ENCODE results near the gene EME2. TPM values are rescaled to one million over a fixed set of nuclear protein-coding genes. Genes with fewer than 3 reads are reported as not detected.

Gene EME2
- total and polyA plus RNA-seq, 2 donors (not counting 1 experiment from before 2014, with no cell fraction given), result 34.6 to 42.5 TPM

DNA sequence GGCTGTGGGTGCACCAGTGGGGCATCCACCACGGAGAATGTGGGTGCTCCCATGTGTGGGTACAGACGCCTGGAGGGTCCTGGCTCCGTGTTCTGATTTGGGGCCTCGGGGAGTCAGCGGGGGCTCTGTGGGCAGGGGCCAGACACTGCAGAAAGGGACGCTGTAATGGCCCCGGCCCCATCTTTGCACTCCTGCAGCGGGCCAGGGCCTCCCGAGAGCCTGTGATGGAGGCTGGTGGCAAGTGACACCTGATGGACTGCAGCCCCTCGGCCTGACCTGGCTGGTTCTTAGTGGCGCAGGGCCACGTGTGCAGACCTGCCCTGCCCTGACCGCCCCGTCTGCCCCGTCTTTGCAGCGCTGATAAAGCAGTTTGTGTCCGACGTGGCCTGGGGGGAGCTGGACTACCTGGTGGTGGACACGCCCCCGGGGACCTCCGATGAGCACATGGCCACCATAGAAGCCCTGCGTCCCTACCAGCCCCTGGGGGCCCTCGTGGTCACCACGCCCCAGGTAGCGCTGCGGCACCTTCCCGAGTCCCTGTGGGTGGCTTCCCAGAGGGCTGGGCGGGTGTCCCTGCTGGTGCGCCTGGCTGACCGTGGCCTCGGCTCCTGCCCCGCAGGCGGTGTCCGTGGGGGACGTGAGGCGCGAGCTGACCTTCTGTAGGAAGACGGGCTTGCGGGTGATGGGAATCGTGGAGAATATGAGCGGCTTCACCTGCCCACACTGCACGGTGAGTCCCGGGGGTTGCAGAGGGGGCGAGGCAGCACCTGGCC, 14.9 kb downstream of the EME2 start:
- 95% methylated on average over 44 of the region's 44 CpGs for WGBS (ENCODE audit: insufficient coverage)
- Histone ChIP-seq H3K4me1 (ENCODE audit: control insufficient read depth in 2 of 2, insufficient read depth in 2 of 2, low read length in 2 of 2) (peaks cover 0 to 12% of the 10 kb centered on the region in 2 donors), H3K36me3 (replicated peaks in 1 of 2; ENCODE audit: control extremely low read depth in 1 of 2, control insufficient read depth in 1 of 2, extremely low read depth in 1 of 2, insufficient read depth in 2 of 2, low read length in 1 of 2) (peaks cover 0 to 33% of the 10 kb centered on the region in 2 experiments), H3K9me3 (ENCODE audit: control extremely low read depth in 1 of 3, control insufficient read depth in 2 of 3, insufficient read depth in 1 of 3, low read length in 2 of 3) (no peaks in the 10 kb centered on the region), H3K9ac (ENCODE audit: low read length) (no peak overlapping the region), H2AFZ (ENCODE audit: insufficient read depth, low read depth, low read length, poor library complexity, severe bottlenecking) (no peak overlapping the region), H3K27ac (ENCODE audit: low read length in 2 of 2) (no peak overlapping the region), H3K4me2 (replicated peaks; ENCODE audit: low read depth, low read length, poor library complexity, severe bottlenecking) (no peak overlapping the region), H4K20me1 (ENCODE audit: control insufficient read depth, insufficient read depth, low read length, poor library complexity, severe bottlenecking) (peaks cover 57% of the 10 kb centered on the region), H3K79me2 (ENCODE audit: control insufficient read depth, insufficient read depth, low read length) (peaks cover 63% of the 10 kb centered on the region), H3K27me3 (replicated peaks in 1 of 4; ENCODE audit: control extremely low read depth in 1 of 4, control insufficient read depth in 3 of 4, insufficient read depth in 4 of 4, low read length in 3 of 4) (no peaks in the 10 kb centered on the region), H3K4me3 (ENCODE audit: control extremely low read depth in 1 of 5, extremely low read depth in 1 of 5, insufficient read depth in 1 of 5, low read depth in 2 of 5, low read length in 4 of 5) (no peak overlapping the region)
- POLR2A ChIA-PET, result interaction anchor here (0.5 kb wide), 1 partner anchor 15 kb away, joined by 3 read pairs; the partner anchor contains the start of genes EME2 and MRPS34
- CTCF ChIA-PET, result no interaction called here
- no peak overlapping the region for H3K27ac Mint-ChIP-seq
- H3K27me3 Mint-ChIP-seq, result no peaks in the 10 kb centered on the region
- intact Hi-C loops (cut with micrococcal nuclease), result no loop called here
- TF ChIP-seq, protein P1, sequence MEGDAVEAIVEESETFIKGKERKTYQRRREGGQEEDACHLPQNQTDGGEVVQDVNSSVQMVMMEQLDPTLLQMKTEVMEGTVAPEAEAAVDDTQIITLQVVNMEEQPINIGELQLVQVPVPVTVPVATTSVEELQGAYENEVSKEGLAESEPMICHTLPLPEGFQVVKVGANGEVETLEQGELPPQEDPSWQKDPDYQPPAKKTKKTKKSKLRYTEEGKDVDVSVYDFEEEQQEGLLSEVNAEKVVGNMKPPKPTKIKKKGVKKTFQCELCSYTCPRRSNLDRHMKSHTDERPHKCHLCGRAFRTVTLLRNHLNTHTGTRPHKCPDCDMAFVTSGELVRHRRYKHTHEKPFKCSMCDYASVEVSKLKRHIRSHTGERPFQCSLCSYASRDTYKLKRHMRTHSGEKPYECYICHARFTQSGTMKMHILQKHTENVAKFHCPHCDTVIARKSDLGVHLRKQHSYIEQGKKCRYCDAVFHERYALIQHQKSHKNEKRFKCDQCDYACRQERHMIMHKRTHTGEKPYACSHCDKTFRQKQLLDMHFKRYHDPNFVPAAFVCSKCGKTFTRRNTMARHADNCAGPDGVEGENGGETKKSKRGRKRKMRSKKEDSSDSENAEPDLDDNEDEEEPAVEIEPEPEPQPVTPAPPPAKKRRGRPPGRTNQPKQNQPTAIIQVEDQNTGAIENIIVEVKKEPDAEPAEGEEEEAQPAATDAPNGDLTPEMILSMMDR (IDR thresholded peaks at IDR 0.05), result no peak
- no peak for TF ChIP-seq EZH2 (IDR thresholded peaks at IDR 0.05; ENCODE audit: borderline replicate concordance, insufficient read depth, low read depth, low read length, poor library complexity, severe bottlenecking)
- peaks cover 10% of the 10 kb centered on the region for H3K4me1 Mint-ChIP-seq
- DNase-seq (no peak), ATAC-seq (ENCODE audit: low read depth) (no peak)
- no peak overlapping the region for H3K4me3 Mint-ChIP-seq
- no peaks in the 10 kb centered on the region for H3K9me3 Mint-ChIP-seq (ENCODE audit: insufficient read depth)

GRCh38 chr16:1788095-1788707, 15.6 kb downstream of the EME2 start:
- no peaks in the 10 kb centered on the region for H3K27me3 ChIP-seq (replicated peaks in 1 of 4; ENCODE audit: control extremely low read depth in 1 of 4, control insufficient read depth in 3 of 4, insufficient read depth in 4 of 4, low read length in 3 of 4)
- ChIA-PET POLR2A (no interaction called here), CTCF (no interaction called here)
- H3K27ac ChIP-seq (ENCODE audit: low read length in 2 of 2), result no peak overlapping the region
- H3K79me2 ChIP-seq (ENCODE audit: control insufficient read depth, insufficient read depth, low read length), result peaks cover 63% of the 10 kb centered on the region
- WGBS (ENCODE audit: insufficient coverage), result 95% methylated on average over 36 of the region's 38 CpGs
- H3K4me1 Mint-ChIP-seq, result peaks cover 5% of the 10 kb centered on the region
- H3K4me3 ChIP-seq (ENCODE audit: control extremely low read depth in 1 of 5, extremely low read depth in 1 of 5, insufficient read depth in 1 of 5, low read depth in 2 of 5, low read length in 4 of 5), result no peak overlapping the region
- H4K20me1 ChIP-seq (ENCODE audit: control insufficient read depth, insufficient read depth, low read length, poor library complexity, severe bottlenecking), result peaks cover 57% of the 10 kb centered on the region
- H3K36me3 ChIP-seq (replicated peaks in 1 of 2; ENCODE audit: control extremely low read depth in 1 of 2, control insufficient read depth in 1 of 2, extremely low read depth in 1 of 2, insufficient read depth in 2 of 2, low read length in 1 of 2), result peaks cover 0 to 33% of the 10 kb centered on the region in 2 experiments
- intact Hi-C loops (cut with micrococcal nuclease), result no loop called here
- H3K9me3 Mint-ChIP-seq (ENCODE audit: insufficient read depth), result no peaks in the 10 kb centered on the region
- TF ChIP-seq EZH2 (IDR thresholded peaks at IDR 0.05; ENCODE audit: borderline replicate concordance, insufficient read depth, low read depth, low read length, poor library complexity, severe bottlenecking), result no peak
- TF ChIP-seq, protein P1 (IDR thresholded peaks at IDR 0.05), result no peak
- no peak overlapping the region for H3K4me3 Mint-ChIP-seq
- H2AFZ ChIP-seq (ENCODE audit: insufficient read depth, low read depth, low read length, poor library complexity, severe bottlenecking), result no peak overlapping the region
- no peak overlapping the region for H3K9ac ChIP-seq (ENCODE audit: low read length)
- peaks cover 0 to 11% of the 10 kb centered on the region in 2 donors for H3K4me1 ChIP-seq (ENCODE audit: control insufficient read depth in 2 of 2, insufficient read depth in 2 of 2, low read length in 2 of 2)
- H3K4me2 ChIP-seq (replicated peaks; ENCODE audit: low read depth, low read length, poor library complexity, severe bottlenecking), result no peak overlapping the region
- ATAC-seq (ENCODE audit: low read depth) (no peak), DNase-seq (no peak)
- no peaks in the 10 kb centered on the region for H3K9me3 ChIP-seq (ENCODE audit: control extremely low read depth in 1 of 3, control insufficient read depth in 2 of 3, insufficient read depth in 1 of 3, low read length in 2 of 3)
- no peak overlapping the region for H3K27ac Mint-ChIP-seq
- H3K27me3 Mint-ChIP-seq, result no peaks in the 10 kb centered on the region

Data from B cell (primary cell).